Testis (tissue), 2 donors: Measurements from ENCODE around the gene IBSP.

Source experiments
- CTCF ChIP-seq, 3 experiments: fragments of 450-650 bp in 2 of 3; fragments of 200-600 bp in 1 of 3; sonication (generic) in 1 of 3; IDR thresholded peaks; one replicate each; pipeline ENCODE4 v1.5.1; 2016 to 2019; ENCODE audit warnings: antibody characterized with exemption in 3 of 3, mild to moderate bottlenecking in 2 of 3, moderate library complexity in 1 of 3
- POLR2A ChIP-seq: fragments of 450-650 bp; IDR thresholded peaks from one replicate; pipeline ENCODE4 v1.6.1; 2017; ENCODE audit warnings: antibody characterized with exemption, mild to moderate bottlenecking, moderate library complexity

GRCh38 chr4:87832669-87833068, 33.3 kb downstream of the IBSP start, which contains the start of gene MEPE:
- TF ChIP-seq CTCF (IDR thresholded peaks at IDR 0.05) (no peak), POLR2A (no peak)
